DND-41 (cell line): ENCODE measurements around the gene COL15A1.

Source experiments
- EZH2 ChIP-seq: IDR thresholded peaks from 3 replicates; pipeline ENCODE4 v1.6.1; 2012; ENCODE audit warnings: borderline replicate concordance, low read depth, mild to moderate bottlenecking, moderate library complexity, low read length, inconsistent platforms; ENCODE audit not compliant: severe bottlenecking
- TF ChIP-seq, protein P1 (sequence below): IDR thresholded peaks from 2 replicates; pipeline ENCODE4 v1.5.1; 2012; ENCODE audit warnings: borderline replicate concordance, low read length, moderate library complexity, mild to moderate bottlenecking; ENCODE audit not compliant: poor library complexity, severe bottlenecking; ENCODE audit errors: extremely low read depth

DNA sequence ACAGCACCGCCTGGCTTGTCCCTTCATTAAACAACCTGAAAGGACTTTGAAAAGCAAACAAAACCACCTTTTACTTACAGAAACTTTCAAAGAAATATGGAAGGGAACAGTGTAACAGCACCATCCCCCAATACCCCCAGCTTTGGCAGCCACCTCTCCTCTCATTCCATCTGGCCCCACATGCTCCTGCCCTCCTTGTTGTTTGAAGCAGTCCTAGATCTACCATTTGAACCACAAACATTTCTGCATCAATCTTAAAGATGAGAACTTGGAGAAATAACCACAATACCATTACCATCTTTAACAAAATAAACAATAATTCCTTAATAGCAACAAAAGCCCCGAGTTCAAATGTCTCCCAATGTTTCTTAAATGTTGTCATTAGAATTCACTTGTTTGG, 17.8 kb upstream of the COL15A1 start:
- TF ChIP-seq, protein P1, sequence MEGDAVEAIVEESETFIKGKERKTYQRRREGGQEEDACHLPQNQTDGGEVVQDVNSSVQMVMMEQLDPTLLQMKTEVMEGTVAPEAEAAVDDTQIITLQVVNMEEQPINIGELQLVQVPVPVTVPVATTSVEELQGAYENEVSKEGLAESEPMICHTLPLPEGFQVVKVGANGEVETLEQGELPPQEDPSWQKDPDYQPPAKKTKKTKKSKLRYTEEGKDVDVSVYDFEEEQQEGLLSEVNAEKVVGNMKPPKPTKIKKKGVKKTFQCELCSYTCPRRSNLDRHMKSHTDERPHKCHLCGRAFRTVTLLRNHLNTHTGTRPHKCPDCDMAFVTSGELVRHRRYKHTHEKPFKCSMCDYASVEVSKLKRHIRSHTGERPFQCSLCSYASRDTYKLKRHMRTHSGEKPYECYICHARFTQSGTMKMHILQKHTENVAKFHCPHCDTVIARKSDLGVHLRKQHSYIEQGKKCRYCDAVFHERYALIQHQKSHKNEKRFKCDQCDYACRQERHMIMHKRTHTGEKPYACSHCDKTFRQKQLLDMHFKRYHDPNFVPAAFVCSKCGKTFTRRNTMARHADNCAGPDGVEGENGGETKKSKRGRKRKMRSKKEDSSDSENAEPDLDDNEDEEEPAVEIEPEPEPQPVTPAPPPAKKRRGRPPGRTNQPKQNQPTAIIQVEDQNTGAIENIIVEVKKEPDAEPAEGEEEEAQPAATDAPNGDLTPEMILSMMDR, result no peak
- no peak for TF ChIP-seq EZH2
